Vagina (tissue), 2 donors: ENCODE data around the gene CIAO3. TPM values are rescaled to one million over a fixed set of nuclear protein-coding genes. Genes with fewer than 3 reads are reported as not detected.

ENCODE experiments used
- DNase-seq, 2 donors: peaks; one replicate each; pipeline ENCODE4 v3.0.0-alpha.2; 2017; ENCODE audit errors: extremely low spot score in 2 of 2
- H3K27ac ChIP-seq: fragments of 200-600 bp; sonication (generic); one replicate; pipeline ENCODE4 v1.5.1; 2019
- H3K27me3 ChIP-seq: fragments of 200-600 bp; sonication (generic); one replicate; pipeline ENCODE4 v1.5.1; 2019
- H3K36me3 ChIP-seq, 2 donors: fragments of 200-600 bp; sonication (generic); one replicate each; pipeline ENCODE4 v1.5.1; 2017 to 2019
- H3K4me1 ChIP-seq: fragments of 200-600 bp; sonication (generic); one replicate; pipeline ENCODE4 v1.5.1; 2019
- H3K4me3 ChIP-seq, 2 donors: fragments of 200-600 bp; sonication (generic); 1 replicate in 1 of 2; 2 replicates in 1 of 2; pipeline ENCODE4 v1.5.1; 2016 to 2019
- H3K9me3 ChIP-seq: fragments of 200-600 bp; sonication (generic); one replicate; pipeline ENCODE4 v1.5.1; 2019
- POLR2A ChIP-seq, 2 donors: fragments of 450-650 bp; IDR thresholded peaks; one replicate each; pipeline ENCODE4 v1.6.1; 2017; ENCODE audit warnings: antibody characterized with exemption in 2 of 2, mild to moderate bottlenecking in 2 of 2, moderate library complexity in 2 of 2
- POLR2AphosphoS5 ChIP-seq, 2 donors: sonication (generic); formaldehyde crosslinking; IDR thresholded peaks; one replicate each; pipeline ENCODE4 v1.9.0; 2017; ENCODE audit warnings: antibody characterized with exemption in 2 of 2, mild to moderate bottlenecking in 2 of 2, low read depth in 1 of 2; ENCODE audit not compliant: insufficient read depth in 1 of 2
- intact Hi-C: fragments of 100-400 bp; cut with DNase I; formaldehyde crosslinking; loops from one replicate; pipeline ENCODE4 v1.15.1; 2023
- total RNA-seq: library from RNA; depleted of rRNA; stranded (reverse); fragments of >200 nt; gene quantifications from one replicate; pipeline ENCODE4 v1.2.3, GENCODE V29; 2016
- TF ChIP-seq, protein P1 (sequence below), 3 experiments: fragments of 450-650 bp in 2 of 3; fragments of 200-600 bp in 1 of 3; sonication (generic) in 1 of 3; IDR thresholded peaks; one replicate each; pipeline ENCODE4 v1.5.1; 2017 to 2019; ENCODE audit warnings: antibody characterized with exemption in 3 of 3, mild to moderate bottlenecking in 2 of 3, moderate library complexity in 2 of 3

The CIAO3 gene
- 32.7 TPM for total RNA-seq

DNA sequence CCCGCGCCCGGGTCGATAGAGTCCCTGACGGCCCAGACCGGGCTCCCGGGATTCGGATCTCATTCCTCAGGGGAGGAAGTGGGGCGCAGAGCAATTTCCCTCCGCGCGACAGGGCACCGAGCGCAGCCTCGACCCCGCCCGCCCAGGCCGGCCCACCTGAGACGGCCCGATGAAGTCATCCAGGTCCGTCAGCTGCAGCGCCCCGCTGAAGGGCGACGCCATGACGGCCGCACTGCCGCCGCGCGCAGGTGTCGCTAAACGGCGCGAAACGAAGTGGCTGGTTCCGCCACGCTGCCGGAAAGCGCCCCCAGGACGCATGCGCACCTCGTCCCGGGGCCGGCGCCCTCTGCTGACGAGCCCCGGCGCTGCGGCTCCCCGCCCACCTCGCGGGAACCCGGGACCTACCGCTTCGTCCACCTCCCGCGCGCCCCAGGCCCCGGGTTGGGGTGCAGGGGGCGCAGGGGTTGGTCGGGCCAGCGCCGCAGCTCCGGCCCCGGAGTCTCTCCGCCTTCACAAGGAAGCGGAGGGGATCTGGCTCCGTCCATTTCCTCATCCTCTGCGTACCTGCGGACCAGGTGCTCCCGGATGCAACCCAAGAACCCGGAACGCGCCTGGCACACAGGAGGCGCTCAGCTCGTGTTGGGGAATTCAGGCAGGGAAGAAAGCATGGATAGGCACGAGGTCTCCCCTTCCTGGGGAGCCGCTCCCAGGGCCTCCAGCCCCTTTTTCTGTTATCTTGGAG lies at the start of gene CIAO3:
CIAO3 (minus strand) TSS at position 234 of the 742 bp plus-strand sequence; CDS start at position 222, 12 bp downstream.
- Histone ChIP-seq H3K9me3 (no peaks in the 10 kb centered on the region), H3K4me3 (peak within 1 kb of the TSS; percentile 85 to 90), H3K36me3 (peaks cover 0 to 15% of the 10 kb centered on the region in 2 donors), H3K27me3 (no peaks in the 10 kb centered on the region), H3K4me1 (peaks cover 28% of the 10 kb centered on the region), H3K27ac (peak within 1 kb of the TSS; percentile 67)
- DNase-seq, result no peak
- TF ChIP-seq, protein P1, sequence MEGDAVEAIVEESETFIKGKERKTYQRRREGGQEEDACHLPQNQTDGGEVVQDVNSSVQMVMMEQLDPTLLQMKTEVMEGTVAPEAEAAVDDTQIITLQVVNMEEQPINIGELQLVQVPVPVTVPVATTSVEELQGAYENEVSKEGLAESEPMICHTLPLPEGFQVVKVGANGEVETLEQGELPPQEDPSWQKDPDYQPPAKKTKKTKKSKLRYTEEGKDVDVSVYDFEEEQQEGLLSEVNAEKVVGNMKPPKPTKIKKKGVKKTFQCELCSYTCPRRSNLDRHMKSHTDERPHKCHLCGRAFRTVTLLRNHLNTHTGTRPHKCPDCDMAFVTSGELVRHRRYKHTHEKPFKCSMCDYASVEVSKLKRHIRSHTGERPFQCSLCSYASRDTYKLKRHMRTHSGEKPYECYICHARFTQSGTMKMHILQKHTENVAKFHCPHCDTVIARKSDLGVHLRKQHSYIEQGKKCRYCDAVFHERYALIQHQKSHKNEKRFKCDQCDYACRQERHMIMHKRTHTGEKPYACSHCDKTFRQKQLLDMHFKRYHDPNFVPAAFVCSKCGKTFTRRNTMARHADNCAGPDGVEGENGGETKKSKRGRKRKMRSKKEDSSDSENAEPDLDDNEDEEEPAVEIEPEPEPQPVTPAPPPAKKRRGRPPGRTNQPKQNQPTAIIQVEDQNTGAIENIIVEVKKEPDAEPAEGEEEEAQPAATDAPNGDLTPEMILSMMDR (IDR thresholded peaks at IDR 0.05), result peak; percentile 87 to 99 (median 97)
- no peak for TF ChIP-seq POLR2A (IDR thresholded peaks at IDR 0.05)
- TF ChIP-seq POLR2AphosphoS5 (IDR thresholded peaks at IDR 0.05; ENCODE audit: insufficient read depth in 1 of 2, low read depth in 1 of 2), result peak; percentile 88 to 94
- intact Hi-C loops, result no loop called here

DNA sequence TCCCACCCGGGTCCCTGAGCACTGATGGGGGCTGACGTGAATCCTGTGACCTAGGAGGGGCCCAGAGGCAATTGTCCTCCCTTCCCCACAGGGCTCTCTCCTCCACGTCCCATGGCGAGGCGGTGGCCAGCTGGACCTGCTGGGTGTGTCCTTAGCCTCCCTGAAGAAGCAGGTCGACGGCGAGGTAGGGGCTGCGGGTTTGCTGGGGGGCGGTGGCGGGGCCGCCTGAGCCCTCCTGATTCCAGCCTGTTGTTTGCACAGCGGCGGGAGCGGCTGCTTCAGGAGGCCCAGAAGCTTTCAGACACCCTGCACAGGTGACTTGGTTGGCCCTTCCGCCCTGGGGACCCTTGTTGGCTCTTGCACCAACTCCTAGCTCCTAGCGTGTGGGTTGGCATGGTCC lies 49.3 kb upstream of the CIAO3 start:
- Histone ChIP-seq H3K4me1 (peaks cover 28% of the 10 kb centered on the region), H3K36me3 (peaks cover 0 to 8% of the 10 kb centered on the region in 2 donors), H3K27ac (no peak overlapping the region), H3K4me3 (no peak overlapping the region), H3K9me3 (no peaks in the 10 kb centered on the region), H3K27me3 (no peaks in the 10 kb centered on the region)
- no peak for DNase-seq
- intact Hi-C loops, result no loop called here
- TF ChIP-seq POLR2A (IDR thresholded peaks at IDR 0.05) (no peak), POLR2AphosphoS5 (IDR thresholded peaks at IDR 0.05; ENCODE audit: insufficient read depth in 1 of 2, low read depth in 1 of 2) (no peak)
- TF ChIP-seq, protein P1 (IDR thresholded peaks at IDR 0.05), result no peak

DNA sequence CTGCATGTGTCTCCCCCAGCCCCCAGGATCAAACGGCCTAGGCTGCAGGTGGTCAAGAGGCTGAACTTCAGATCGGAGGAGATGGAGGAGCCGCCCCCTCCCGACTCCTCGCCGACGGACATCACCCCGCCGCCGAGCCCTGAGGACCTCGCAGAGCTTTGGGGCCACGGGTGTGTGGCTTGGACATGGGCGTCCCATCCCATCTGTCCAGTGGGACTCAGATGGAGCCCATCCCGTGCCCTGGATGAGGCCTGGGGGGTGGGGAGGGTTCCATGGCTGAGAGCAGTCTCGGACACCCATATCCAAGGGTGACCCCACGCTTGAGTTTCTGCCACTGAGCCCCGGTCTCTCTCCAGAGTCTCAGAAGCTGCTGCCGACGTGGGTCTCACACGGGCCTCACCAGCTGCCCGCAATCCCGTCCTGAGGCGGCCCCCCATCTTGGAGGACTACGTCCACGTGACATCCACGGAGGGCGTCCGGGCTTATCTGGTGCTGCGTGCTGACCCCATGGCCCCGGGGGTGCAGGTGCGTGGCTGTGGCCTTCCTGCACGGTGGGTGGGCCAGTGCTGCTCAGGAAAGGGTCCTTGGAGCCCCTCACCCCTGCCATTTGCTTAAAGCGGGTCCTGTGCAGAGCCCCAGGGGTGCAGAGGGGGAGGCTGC lies 48.5 kb upstream of the CIAO3 start:
- no peak overlapping the region for H3K27ac ChIP-seq
- peak overlapping the region; percentile 98 to 99 for H3K4me3 ChIP-seq
- intact Hi-C loops, result loop anchor here (5.0 kb wide), 1 partner anchor 67 kb away; the partner anchor contains the start of gene ANTKMT

DNA sequence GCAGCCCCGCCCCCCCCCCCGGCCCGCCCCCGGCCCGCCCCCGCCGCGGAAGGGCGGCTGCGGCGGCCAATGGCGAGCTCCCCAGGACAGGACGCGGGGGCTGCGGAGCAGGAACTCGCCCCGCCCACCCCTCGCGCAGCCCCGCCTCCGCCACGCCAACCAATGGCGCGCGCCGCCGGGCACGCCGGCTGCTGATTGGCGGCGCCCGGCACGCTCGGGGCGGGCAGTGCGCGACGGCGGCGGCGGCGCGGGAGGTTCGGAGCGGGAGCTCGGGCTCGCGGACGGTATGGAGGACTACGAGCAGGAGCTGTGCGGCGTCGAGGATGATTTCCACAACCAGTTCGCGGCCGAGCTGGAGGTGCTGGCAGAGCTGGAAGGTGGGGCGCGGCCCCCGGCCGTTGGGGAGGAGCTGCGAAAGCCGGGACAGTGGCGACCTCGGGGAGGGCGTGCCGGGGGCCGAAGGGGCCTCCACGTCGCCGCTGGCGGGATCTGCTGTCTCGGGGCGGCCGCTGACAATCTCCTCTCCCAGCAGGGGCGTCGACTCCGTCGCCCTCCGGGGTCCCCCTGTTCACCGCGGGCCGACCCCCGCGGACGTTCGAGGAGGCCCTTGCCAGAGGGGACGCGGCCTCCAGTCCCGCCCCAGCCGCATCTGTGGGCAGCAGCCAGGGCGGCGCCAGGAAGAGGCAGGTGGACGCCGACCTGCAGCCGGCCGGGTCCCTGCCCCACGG lies 47.8 kb upstream of the CIAO3 start, which contains the start of gene CHTF18:
CHTF18 (plus strand) TSS at position 222 of the 728 bp plus-strand sequence; CDS start at position 287, 65 bp downstream.
- Histone ChIP-seq H3K4me1 (peaks cover 32% of the 10 kb centered on the region), H3K9me3 (no peaks in the 10 kb centered on the region), H3K4me3 (peak within 1 kb of the TSS; percentile 98 to 99), H3K36me3 (peaks cover 0 to 8% of the 10 kb centered on the region in 2 donors), H3K27ac (peak within 1 kb of the TSS; percentile 62), H3K27me3 (no peaks in the 10 kb centered on the region)
- intact Hi-C loops, result loop anchor here (5.0 kb wide), 1 partner anchor 66 kb away; the partner anchor contains the start of gene ANTKMT
- TF ChIP-seq POLR2A (IDR thresholded peaks at IDR 0.05), result no peak
- TF ChIP-seq POLR2AphosphoS5 (IDR thresholded peaks at IDR 0.05; ENCODE audit: insufficient read depth in 1 of 2, low read depth in 1 of 2), result peak in 1 of 2 donors; percentile 23
- TF ChIP-seq, protein P1 (IDR thresholded peaks at IDR 0.05), result no peak
- DNase-seq, result peak in 1 of 2 donors; percentile 93

More for the DNA sequence above, 48.5 kb upstream of the CIAO3 start:
- H3K36me3 ChIP-seq, result peaks cover 0 to 8% of the 10 kb centered on the region in 2 donors
- H3K9me3 ChIP-seq, result no peaks in the 10 kb centered on the region
- H3K27me3 ChIP-seq, result no peaks in the 10 kb centered on the region
- peaks cover 28% of the 10 kb centered on the region for H3K4me1 ChIP-seq
- DNase-seq, result no peak
- TF ChIP-seq POLR2A (IDR thresholded peaks at IDR 0.05), result no peak
- TF ChIP-seq, protein P1 (IDR thresholded peaks at IDR 0.05), result no peak
- TF ChIP-seq POLR2AphosphoS5 (IDR thresholded peaks at IDR 0.05; ENCODE audit: insufficient read depth in 1 of 2, low read depth in 1 of 2), result no peak
